Prostate gland (tissue), 2 donors: Measurements from ENCODE around the gene MANF. TPM values are rescaled to one million over a fixed set of nuclear protein-coding genes. Genes with fewer than 3 reads are reported as not detected.

Experiments
- DNase-seq: peaks from one replicate; pipeline ENCODE4 v3.0.0-alpha.2; 2019; ENCODE audit warnings: low spot score
- H3K27ac ChIP-seq, 2 donors: fragments of 200-600 bp; sonication (generic); 2 replicates each; pipeline ENCODE4 v1.5.1; 2017 to 2019
- H3K27me3 ChIP-seq: fragments of 200-600 bp; sonication (generic); replicated peaks from 2 replicates; pipeline ENCODE4 v1.5.1; 2019; ENCODE audit not compliant: insufficient read depth
- H3K36me3 ChIP-seq, 2 donors: fragments of 200-600 bp; sonication (generic); 1 replicate in 1 of 2; 2 replicates in 1 of 2; pipeline versions ENCODE4 v1.5.1 to v1.8.1; 2017 to 2019
- H3K4me1 ChIP-seq: fragments of 200-600 bp; sonication (generic); replicated peaks from 2 replicates; pipeline ENCODE4 v1.5.1; 2019
- H3K4me3 ChIP-seq, 2 donors: fragments of 200-600 bp; sonication (generic); 2 replicates each; pipeline ENCODE4 v1.5.1; 2017 to 2019
- H3K9me3 ChIP-seq: fragments of 200-600 bp; sonication (generic); 2 replicates; pipeline ENCODE4 v1.5.1; 2017
- CTCF ChIP-seq, 4 experiments: fragments of 200-600 bp in 2 of 4; fragments of 450-650 bp in 2 of 4; sonication (generic) in 2 of 4; IDR thresholded peaks; 1 replicate in 3 of 4; 2 replicates in 1 of 4; pipeline ENCODE4 v1.5.1; 2016 to 2019; ENCODE audit warnings: antibody characterized with exemption in 4 of 4, mild to moderate bottlenecking in 2 of 4, moderate library complexity in 2 of 4
- POLR2A ChIP-seq: fragments of 450-650 bp; IDR thresholded peaks from one replicate; pipeline ENCODE4 v1.6.1; 2016; ENCODE audit warnings: antibody characterized with exemption, mild to moderate bottlenecking
- POLR2AphosphoS5 ChIP-seq: sonication (generic); formaldehyde crosslinking; IDR thresholded peaks from one replicate; pipeline ENCODE4 v1.6.1; 2017; ENCODE audit warnings: antibody characterized with exemption
- WGBS: methylation state at CpG from one replicate; pipeline ENCODE4 v1.1.5; 2018; 5-methylcytosine and 5-hydroxymethylcytosine counted together
- intact Hi-C: fragments of 100-400 bp; cut with DNase I; formaldehyde crosslinking; loops from one replicate; pipeline ENCODE4 v1.14.2; 2022
- total RNA-seq, 2 donors: library from RNA; depleted of rRNA; stranded (reverse); fragments of >200 nt; gene quantifications; one replicate each; pipeline ENCODE4 v1.1.0, GENCODE V29; 2016

MANF gene
- total RNA-seq, 2 donors from 2014 or later = 30.6 to 81.4 TPM

GRCh38 chr3:51353131-51353530 is 32.0 kb upstream of the MANF start:
- DNase-seq = no peak
- H3K4me3 ChIP-seq = no peak overlapping the region
- no peaks in the 10 kb centered on the region for H3K9me3 ChIP-seq
- no peaks in the 10 kb centered on the region for H3K36me3 ChIP-seq
- 92% methylated on average over 4 of the region's 4 CpGs for WGBS
- H3K4me1 ChIP-seq = peaks cover 2% of the 10 kb centered on the region
- TF ChIP-seq POLR2A (no peak), CTCF (IDR thresholded peaks at IDR 0.05) (no peak), POLR2AphosphoS5 (no peak)
- H3K27ac ChIP-seq = no peak overlapping the region
- no peaks in the 10 kb centered on the region for H3K27me3 ChIP-seq
- intact Hi-C loops = no loop called here

- H3K36me3 ChIP-seq = no peaks in the 10 kb centered on the region
- DNase-seq = no peak
- H3K4me3 ChIP-seq = no peak overlapping the region
- WGBS = 88% methylated on average over 1 of the region's 1 CpG
- H3K9me3 ChIP-seq = no peaks in the 10 kb centered on the region
- H3K27me3 ChIP-seq = no peaks in the 10 kb centered on the region
- no peak for TF ChIP-seq POLR2AphosphoS5
- TF ChIP-seq POLR2A = no peak
- TF ChIP-seq CTCF (IDR thresholded peaks at IDR 0.05) = no peak
- intact Hi-C loops = no loop called here
- H3K4me1 ChIP-seq = peaks cover 2% of the 10 kb centered on the region
- no peak overlapping the region for H3K27ac ChIP-seq
These were observed 31.4 kb upstream of the MANF start for GRCh38 chr3:51353691-51354090.

GRCh38 chr3:51354172-51354571 is 30.9 kb upstream of the MANF start:
- H3K9me3 ChIP-seq = no peaks in the 10 kb centered on the region
- DNase-seq = no peak
- no peaks in the 10 kb centered on the region for H3K36me3 ChIP-seq
- peaks cover 2% of the 10 kb centered on the region for H3K4me1 ChIP-seq
- H3K27me3 ChIP-seq = no peaks in the 10 kb centered on the region
- 86% methylated on average over 2 of the region's 2 CpGs for WGBS
- H3K4me3 ChIP-seq = no peak overlapping the region
- TF ChIP-seq POLR2A = no peak
- TF ChIP-seq CTCF (IDR thresholded peaks at IDR 0.05) = no peak
- no peak for TF ChIP-seq POLR2AphosphoS5
- no peak overlapping the region for H3K27ac ChIP-seq
- intact Hi-C loops = no loop called here

- no peak for DNase-seq
- intact Hi-C loops = no loop called here
- TF ChIP-seq CTCF (IDR thresholded peaks at IDR 0.05) (no peak), POLR2A (no peak), POLR2AphosphoS5 (no peak)
- Histone ChIP-seq H3K4me3 (no peak overlapping the region), H3K27me3 (no peaks in the 10 kb centered on the region), H3K9me3 (no peaks in the 10 kb centered on the region), H3K4me1 (peaks cover 2% of the 10 kb centered on the region), H3K36me3 (no peaks in the 10 kb centered on the region), H3K27ac (no peak overlapping the region)
- WGBS = 91% methylated on average over 9 of the region's 9 CpGs
These were observed 30.1 kb upstream of the MANF start for GRCh38 chr3:51354731-51355615.
